A673 (cell line): Measurements from ENCODE around the gene RGS14.

ENCODE experiments used
- EZH2 ChIP-seq: fragments of 200-600 bp; sonication (generic); IDR thresholded peaks from 2 replicates; pipeline ENCODE4 v1.6.1; 2017; ENCODE audit warnings: borderline replicate concordance, low read depth, mild to moderate bottlenecking, mixed read lengths, antibody characterized with exemption, low read length; ENCODE audit not compliant: poor library complexity, severe bottlenecking
- TF ChIP-seq, protein P1 (sequence below): fragments of 300-800, 200-600 bp; sonication (generic); conservative IDR thresholded peaks from 2 replicates; pipeline ENCODE4 v1.5.1; 2017; ENCODE audit warnings: low read depth, mild to moderate bottlenecking, antibody characterized with exemption, low read length, moderate library complexity, mixed read lengths

DNA sequence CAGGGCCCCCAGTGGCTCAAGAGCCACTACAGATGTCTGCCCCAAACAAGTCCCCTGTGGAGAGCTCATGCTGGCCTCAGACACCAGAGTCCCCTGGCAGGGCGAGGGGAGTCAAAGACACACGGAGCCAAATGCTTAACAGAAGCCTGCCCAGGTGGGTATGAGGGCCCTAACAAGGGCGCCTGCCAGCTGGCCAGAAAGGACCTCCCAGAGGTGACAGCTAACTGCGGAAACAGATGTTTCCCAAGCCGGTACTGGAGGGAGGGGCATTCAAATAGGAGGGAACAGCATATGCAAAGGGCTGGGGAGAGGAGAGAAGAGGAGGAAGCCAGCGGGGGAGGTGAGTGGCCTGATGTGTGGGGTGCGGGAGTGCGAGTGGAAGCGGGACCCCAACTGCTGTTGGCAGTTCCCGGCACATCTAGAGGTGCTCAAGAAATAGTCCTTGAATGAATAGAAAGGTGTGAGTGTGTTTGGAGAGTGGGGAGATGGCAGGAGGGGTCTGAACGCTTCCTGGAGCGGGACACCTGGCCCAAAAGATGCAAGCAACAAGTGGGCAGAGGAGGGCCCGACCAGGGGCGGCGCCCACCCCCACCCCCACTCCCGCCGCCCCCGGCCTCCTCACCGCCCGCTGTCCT, 46.9 kb upstream of the RGS14 start:
- TF ChIP-seq, protein P1, sequence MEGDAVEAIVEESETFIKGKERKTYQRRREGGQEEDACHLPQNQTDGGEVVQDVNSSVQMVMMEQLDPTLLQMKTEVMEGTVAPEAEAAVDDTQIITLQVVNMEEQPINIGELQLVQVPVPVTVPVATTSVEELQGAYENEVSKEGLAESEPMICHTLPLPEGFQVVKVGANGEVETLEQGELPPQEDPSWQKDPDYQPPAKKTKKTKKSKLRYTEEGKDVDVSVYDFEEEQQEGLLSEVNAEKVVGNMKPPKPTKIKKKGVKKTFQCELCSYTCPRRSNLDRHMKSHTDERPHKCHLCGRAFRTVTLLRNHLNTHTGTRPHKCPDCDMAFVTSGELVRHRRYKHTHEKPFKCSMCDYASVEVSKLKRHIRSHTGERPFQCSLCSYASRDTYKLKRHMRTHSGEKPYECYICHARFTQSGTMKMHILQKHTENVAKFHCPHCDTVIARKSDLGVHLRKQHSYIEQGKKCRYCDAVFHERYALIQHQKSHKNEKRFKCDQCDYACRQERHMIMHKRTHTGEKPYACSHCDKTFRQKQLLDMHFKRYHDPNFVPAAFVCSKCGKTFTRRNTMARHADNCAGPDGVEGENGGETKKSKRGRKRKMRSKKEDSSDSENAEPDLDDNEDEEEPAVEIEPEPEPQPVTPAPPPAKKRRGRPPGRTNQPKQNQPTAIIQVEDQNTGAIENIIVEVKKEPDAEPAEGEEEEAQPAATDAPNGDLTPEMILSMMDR: no peak
- no peak for TF ChIP-seq EZH2
